MCF 10A (cell line): ENCODE data around the gene B4GALT6. TPM values are rescaled to one million over a fixed set of nuclear protein-coding genes. Genes with fewer than 3 reads are reported as not detected.

ENCODE experiments used
- BruUV-seq: library from RNA; stranded (reverse); fragments of 400-500 nt; replicated peaks from 2 replicates; lab custom pipeline; 2021; lab: Mats Ljungman, UMichigan
- CTCF ChIA-PET: fragments of 300-600 bp; sonication (Branson Sonifier 250); formaldehyde crosslinking; extraction: SDS; loops from one replicate; lab custom pipeline; 2021; ENCODE audit warnings: antibody characterized with exemption, inconsistent platforms; lab: Yijun Ruan, JAX
- POLR2A ChIA-PET: fragments of 300-600, 350-650 bp; sonication (Branson Sonifier 250); formaldehyde crosslinking; extraction: SDS; loops from one replicate; lab custom pipeline; 2020; ENCODE audit warnings: antibody characterized with exemption, inconsistent platforms; lab: Yijun Ruan, JAX
- DNase-seq: peaks from one replicate; pipeline ENCODE4 v3.0.0-alpha.2; 2018; ENCODE audit not compliant: unreplicated experiment
- H3K27ac Mint-ChIP-seq: one replicate; pipeline ENCODE4 v1.8.0; 2022; ENCODE audit warnings: mild to moderate bottlenecking, low read depth, mixed read lengths; ENCODE audit not compliant: unreplicated experiment
- H3K27me3 Mint-ChIP-seq: one replicate; pipeline ENCODE4 v1.8.0; 2022; ENCODE audit warnings: mixed read lengths; ENCODE audit not compliant: insufficient read depth, unreplicated experiment
- H3K36me3 Mint-ChIP-seq: one replicate; pipeline ENCODE4 v1.8.0; 2022; ENCODE audit warnings: mild to moderate bottlenecking, moderate library complexity, mixed read lengths; ENCODE audit not compliant: insufficient read depth, unreplicated experiment
- H3K4me1 Mint-ChIP-seq: one replicate; pipeline ENCODE4 v1.8.0; 2022; ENCODE audit warnings: mixed read lengths; ENCODE audit not compliant: insufficient read depth, unreplicated experiment
- H3K4me3 Mint-ChIP-seq: one replicate; pipeline ENCODE4 v1.8.0; 2022; ENCODE audit warnings: mild to moderate bottlenecking, moderate library complexity, mixed read lengths; ENCODE audit not compliant: unreplicated experiment
- H3K9me3 Mint-ChIP-seq: one replicate; pipeline ENCODE4 v1.8.0; 2022; ENCODE audit warnings: mixed read lengths; ENCODE audit not compliant: unreplicated experiment
- intact Hi-C: fragments of 100-400 bp; cut with micrococcal nuclease; formaldehyde crosslinking; loops from 2 replicates; pipeline ENCODE4 v1.14.1; 2022
- total RNA-seq: library from RNA; stranded (reverse); gene quantifications from 2 replicates; pipeline ENCODE4 v1.2.3, GENCODE V29; 2022
- TF ChIP-seq, protein P1 (sequence below): fragments of 200-600 bp; IDR thresholded peaks from one replicate; pipeline ENCODE4 v1.8.0; 2022; ENCODE audit warnings: antibody characterized with exemption, mild to moderate bottlenecking; ENCODE audit not compliant: unreplicated experiment

B4GALT6 gene
- total RNA-seq, 1 experiment from 2014 or later = 6.0 TPM

DNA sequence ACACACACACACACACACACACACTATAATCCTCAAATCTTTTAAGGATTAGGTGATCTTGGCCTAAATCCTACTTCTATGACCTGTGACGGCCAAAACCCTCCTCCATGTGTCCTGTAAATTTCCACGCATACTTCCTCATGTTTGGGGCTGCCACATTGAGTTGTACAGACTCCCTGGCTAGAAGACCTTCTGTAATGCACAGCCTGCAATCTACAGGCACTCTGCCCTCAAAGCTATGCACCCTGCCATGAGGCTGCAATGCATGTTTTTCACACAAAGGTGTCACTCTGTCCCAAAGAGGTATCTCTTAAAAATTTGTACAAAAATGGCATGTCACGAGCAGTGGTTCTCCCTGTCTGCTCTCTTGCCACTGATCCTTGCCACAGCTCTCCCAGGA is 26.4 kb upstream of the B4GALT6 start:
- Mint-ChIP-seq H3K27me3 (no peaks in the 10 kb centered on the region), H3K4me1 (peaks cover 9% of the 10 kb centered on the region), H3K9me3 (no peaks in the 10 kb centered on the region), H3K4me3 (no peak overlapping the region), H3K36me3 (peaks cover 3% of the 10 kb centered on the region), H3K27ac (no peak overlapping the region)
- CTCF ChIA-PET = interaction anchor here (0.9 to 1.4 kb wide), 2 partner anchors 12 to 148 kb away, joined by 3 to 9 read pairs; no protein-coding TSS in a partner anchor
- peak; percentile 22 for DNase-seq
- no TSS peak for BruUV-seq
- intact Hi-C loops = no loop called here
- POLR2A ChIA-PET = no interaction called here
- TF ChIP-seq, protein P1, sequence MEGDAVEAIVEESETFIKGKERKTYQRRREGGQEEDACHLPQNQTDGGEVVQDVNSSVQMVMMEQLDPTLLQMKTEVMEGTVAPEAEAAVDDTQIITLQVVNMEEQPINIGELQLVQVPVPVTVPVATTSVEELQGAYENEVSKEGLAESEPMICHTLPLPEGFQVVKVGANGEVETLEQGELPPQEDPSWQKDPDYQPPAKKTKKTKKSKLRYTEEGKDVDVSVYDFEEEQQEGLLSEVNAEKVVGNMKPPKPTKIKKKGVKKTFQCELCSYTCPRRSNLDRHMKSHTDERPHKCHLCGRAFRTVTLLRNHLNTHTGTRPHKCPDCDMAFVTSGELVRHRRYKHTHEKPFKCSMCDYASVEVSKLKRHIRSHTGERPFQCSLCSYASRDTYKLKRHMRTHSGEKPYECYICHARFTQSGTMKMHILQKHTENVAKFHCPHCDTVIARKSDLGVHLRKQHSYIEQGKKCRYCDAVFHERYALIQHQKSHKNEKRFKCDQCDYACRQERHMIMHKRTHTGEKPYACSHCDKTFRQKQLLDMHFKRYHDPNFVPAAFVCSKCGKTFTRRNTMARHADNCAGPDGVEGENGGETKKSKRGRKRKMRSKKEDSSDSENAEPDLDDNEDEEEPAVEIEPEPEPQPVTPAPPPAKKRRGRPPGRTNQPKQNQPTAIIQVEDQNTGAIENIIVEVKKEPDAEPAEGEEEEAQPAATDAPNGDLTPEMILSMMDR = no peak

DNA sequence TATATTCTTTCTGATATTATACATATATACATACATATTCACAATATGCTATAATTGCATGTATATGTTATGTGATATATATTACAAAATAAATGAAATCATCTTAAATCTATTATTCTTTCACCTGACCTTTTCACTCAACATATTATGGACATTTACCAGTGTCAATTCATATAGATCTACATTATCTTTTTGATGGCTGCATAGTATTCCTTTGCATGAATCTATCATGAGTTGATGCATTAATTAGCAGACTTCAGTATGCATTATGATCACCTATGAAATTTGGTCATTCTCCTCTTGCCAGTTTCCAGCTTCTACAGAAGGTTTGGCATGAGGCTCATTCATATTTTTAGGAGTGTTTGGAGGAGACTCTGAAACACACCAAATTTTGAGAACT is 23.4 kb upstream of the B4GALT6 start:
- intact Hi-C loops = no loop called here
- BruUV-seq = no TSS peak
- POLR2A ChIA-PET = interaction anchor here (0.7 kb wide), 1 partner anchor 29 kb away, joined by 4 read pairs; no protein-coding TSS in a partner anchor

DNA sequence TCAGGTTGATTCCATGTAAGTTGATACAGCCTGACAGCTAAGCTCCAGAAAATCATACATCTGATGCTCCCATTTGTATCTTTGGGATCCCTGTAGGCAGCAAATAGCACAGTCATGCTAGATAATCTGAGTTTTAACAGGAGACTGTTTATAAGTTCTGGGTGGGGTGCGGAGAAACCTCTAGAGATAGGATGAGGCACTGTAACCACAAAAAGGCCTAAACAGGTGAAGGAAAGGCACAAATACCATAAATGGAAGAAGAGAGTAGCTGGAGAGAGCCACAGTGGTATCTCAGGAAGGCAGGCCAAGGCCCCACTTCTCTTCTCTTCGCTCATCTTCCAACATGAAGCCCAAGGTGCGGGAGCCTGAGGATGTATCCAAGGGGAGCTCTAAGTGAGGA is 18.1 kb upstream of the B4GALT6 start:
- Mint-ChIP-seq H3K27me3 (no peaks in the 10 kb centered on the region), H3K4me3 (no peak overlapping the region), H3K9me3 (peaks cover 9% of the 10 kb centered on the region), H3K36me3 (no peaks in the 10 kb centered on the region), H3K4me1 (no peaks in the 10 kb centered on the region), H3K27ac (no peak overlapping the region)
- DNase-seq = no peak
- intact Hi-C loops = no loop called here
- no TSS peak for BruUV-seq
- TF ChIP-seq, protein P1 = no peak
- CTCF ChIA-PET = interaction anchor here (1.5 to 2.5 kb wide), 2 partner anchors 20 to 146 kb away, joined by 5 to 10 read pairs; no protein-coding TSS in a partner anchor
- POLR2A ChIA-PET = interaction anchor here (0.8 kb wide), 1 partner anchor 118 kb away, joined by 3 read pairs; no protein-coding TSS in a partner anchor

More for the DNA sequence above, 23.4 kb upstream of the B4GALT6 start:
- H3K27me3 Mint-ChIP-seq = no peaks in the 10 kb centered on the region
- TF ChIP-seq, protein P1 = no peak
- no peak overlapping the region for H3K4me3 Mint-ChIP-seq
- H3K4me1 Mint-ChIP-seq = peaks cover 9% of the 10 kb centered on the region
- H3K27ac Mint-ChIP-seq = no peak overlapping the region
- H3K36me3 Mint-ChIP-seq = no peaks in the 10 kb centered on the region
- no peak for DNase-seq
- CTCF ChIA-PET = interaction anchor here (0.6 to 1.7 kb wide), 5 partner anchors 11 to 142 kb away, joined by 3 to 7 read pairs (median 4); no protein-coding TSS in a partner anchor
- no peaks in the 10 kb centered on the region for H3K9me3 Mint-ChIP-seq

DNA sequence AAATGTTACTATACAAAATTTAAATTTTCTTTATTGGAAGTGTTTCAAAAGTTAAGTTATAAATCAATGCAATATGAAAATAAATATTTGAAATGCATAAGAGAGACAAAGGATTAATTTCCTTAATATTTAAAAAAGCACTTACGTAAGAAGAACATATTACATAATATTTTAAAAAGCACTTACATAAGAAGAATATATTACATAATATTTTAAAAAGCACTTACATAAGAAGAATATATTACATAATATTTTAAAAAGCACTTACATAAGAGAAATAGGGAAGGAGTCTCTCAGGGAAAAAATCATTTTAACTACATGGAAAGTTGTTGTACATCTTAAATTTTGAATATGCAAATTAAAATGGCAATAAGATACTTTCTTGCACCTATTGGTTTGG is 17.4 kb upstream of the B4GALT6 start:
- Mint-ChIP-seq H3K4me3 (no peak overlapping the region), H3K4me1 (no peaks in the 10 kb centered on the region), H3K9me3 (peaks cover 14% of the 10 kb centered on the region), H3K27me3 (no peaks in the 10 kb centered on the region), H3K36me3 (no peaks in the 10 kb centered on the region), H3K27ac (no peak overlapping the region)
- ChIA-PET CTCF (interaction anchor here (0.6 to 2.5 kb wide), 2 partner anchors 11 to 21 kb away, joined by 3 to 10 read pairs; no protein-coding TSS in a partner anchor), POLR2A (no interaction called here)
- no TSS peak for BruUV-seq
- TF ChIP-seq, protein P1 = no peak
- no peak for DNase-seq
- intact Hi-C loops = no loop called here
